ENCODE results near the gene SYCE1.
"Not testable (repeated sequence)": the region's sequence is repeated elsewhere in the genome, so short reads cannot be mapped to it uniquely, and the experiment has no call there.

SYCE1 gene

GRCh38 chr10:133608855-133609254, 43.5 kb upstream of the SYCE1 start:
- TF ChIP-seq CTCF (IDR thresholded peaks at IDR 0.05; ENCODE audit: insufficient read depth, low read length) (peak; percentile 35), GABPA (IDR thresholded peaks at IDR 0.05; ENCODE audit: low read depth) (no peak), REST (IDR thresholded peaks at IDR 0.05; ENCODE audit: insufficient replicate concordance, low read depth) (no peak), SPI1 (IDR thresholded peaks at IDR 0.05; ENCODE audit: borderline replicate concordance, low read depth) (no peak)
- H3K27ac ChIP-seq (replicated peaks) = no peak overlapping the region
- DNase-seq (ENCODE audit: low read depth in 1 of 2, low spot score in 1 of 2) = peak in 1 of 2 experiments; percentile 5
- H3K4me3 ChIP-seq (replicated peaks; ENCODE audit: insufficient read depth, low read length) = no peak overlapping the region
- no peaks in the 10 kb centered on the region for H3K27me3 ChIP-seq (ENCODE audit: insufficient read depth, poor library complexity, severe bottlenecking)

GRCh38 chr10:133603434-133603833, 38.1 kb upstream of the SYCE1 start:
- not testable (repeated sequence) for H3K27ac ChIP-seq (replicated peaks); H3K4me3 ChIP-seq (replicated peaks; ENCODE audit: insufficient read depth, low read length); DNase-seq (ENCODE audit: low read depth in 1 of 2, low spot score in 1 of 2); H3K27me3 ChIP-seq (ENCODE audit: insufficient read depth, poor library complexity, severe bottlenecking)

GRCh38 chr10:133600657-133601056, 35.3 kb upstream of the SYCE1 start:
- no peak for TF ChIP-seq SPI1 (IDR thresholded peaks at IDR 0.05; ENCODE audit: borderline replicate concordance, low read depth)
- TF ChIP-seq POLR2AphosphoS5 (IDR thresholded peaks at IDR 0.05; ENCODE audit: low read depth) = no peak
- no peak for TF ChIP-seq GABPA (IDR thresholded peaks at IDR 0.05; ENCODE audit: low read depth)
- no peak for TF ChIP-seq CTCF (IDR thresholded peaks at IDR 0.05; ENCODE audit: insufficient read depth, low read length)
- no peak for TF ChIP-seq REST (IDR thresholded peaks at IDR 0.05; ENCODE audit: insufficient replicate concordance, low read depth)
- Histone ChIP-seq H3K4me3 (replicated peaks; ENCODE audit: insufficient read depth, low read length) (no peak overlapping the region), H3K27me3 (ENCODE audit: insufficient read depth, poor library complexity, severe bottlenecking) (no peaks in the 10 kb centered on the region), H3K27ac (replicated peaks) (0 out of 2 replicates have a peak overlapping the region, but pooled peaks have one; percentile 14)
- DNase-seq (ENCODE audit: low read depth in 1 of 2, low spot score in 1 of 2) = no peak

- DNase-seq (ENCODE audit: low read depth in 1 of 2, low spot score in 1 of 2) = peak in 1 of 2 experiments; percentile 78
- H3K27ac ChIP-seq (replicated peaks) = peak overlapping the region; percentile 14; the same call in 1 of the 2 replicates
- not testable (repeated sequence) for H3K4me3 ChIP-seq (replicated peaks; ENCODE audit: insufficient read depth, low read length); H3K27me3 ChIP-seq (ENCODE audit: insufficient read depth, poor library complexity, severe bottlenecking)
- TF ChIP-seq SPI1 (IDR thresholded peaks at IDR 0.05; ENCODE audit: borderline replicate concordance, low read depth) = peak; percentile 94
Observed at GRCh38 chr10:133599869-133600268, 34.5 kb upstream of the SYCE1 start.

- TF ChIP-seq REST (IDR thresholded peaks at IDR 0.05; ENCODE audit: insufficient replicate concordance, low read depth) (no peak), POLR2AphosphoS5 (IDR thresholded peaks at IDR 0.05; ENCODE audit: low read depth) (no peak), SPI1 (IDR thresholded peaks at IDR 0.05; ENCODE audit: borderline replicate concordance, low read depth) (no peak), CTCF (IDR thresholded peaks at IDR 0.05; ENCODE audit: insufficient read depth, low read length) (no peak), GABPA (IDR thresholded peaks at IDR 0.05; ENCODE audit: low read depth) (no peak)
- H3K27me3 ChIP-seq (ENCODE audit: insufficient read depth, poor library complexity, severe bottlenecking) = no peaks in the 10 kb centered on the region
- H3K4me3 ChIP-seq (replicated peaks; ENCODE audit: insufficient read depth, low read length) = no peak overlapping the region
Observed at GRCh38 chr10:133592716-133593115, 27.3 kb upstream of the SYCE1 start.

More at GRCh38 chr10:133592716-133593115, 27.3 kb upstream of the SYCE1 start:
- DNase-seq (ENCODE audit: low read depth in 1 of 2, low spot score in 1 of 2) = no peak
- H3K27ac ChIP-seq (replicated peaks) = no peak overlapping the region

Measured in HL-60 (cell line).